Stimulated activated CD4-positive, alpha-beta T cell treated with anti-CD3 and anti-CD28 coated beads, Interleukin-1b, Interleukin-23, amount 100 ng/mL, for 48 hours (primary cell): ENCODE measurements around the gene KRTAP12-4.
"Not testable (repeated sequence)": the region's sequence is repeated elsewhere in the genome, so short reads cannot be mapped to it uniquely, and the experiment has no call there.

ENCODE experiments used
- DNase-seq: peaks from one replicate; pipeline ENCODE4 v3.0.0-alpha.2; 2020

KRTAP12-4 gene

DNA sequence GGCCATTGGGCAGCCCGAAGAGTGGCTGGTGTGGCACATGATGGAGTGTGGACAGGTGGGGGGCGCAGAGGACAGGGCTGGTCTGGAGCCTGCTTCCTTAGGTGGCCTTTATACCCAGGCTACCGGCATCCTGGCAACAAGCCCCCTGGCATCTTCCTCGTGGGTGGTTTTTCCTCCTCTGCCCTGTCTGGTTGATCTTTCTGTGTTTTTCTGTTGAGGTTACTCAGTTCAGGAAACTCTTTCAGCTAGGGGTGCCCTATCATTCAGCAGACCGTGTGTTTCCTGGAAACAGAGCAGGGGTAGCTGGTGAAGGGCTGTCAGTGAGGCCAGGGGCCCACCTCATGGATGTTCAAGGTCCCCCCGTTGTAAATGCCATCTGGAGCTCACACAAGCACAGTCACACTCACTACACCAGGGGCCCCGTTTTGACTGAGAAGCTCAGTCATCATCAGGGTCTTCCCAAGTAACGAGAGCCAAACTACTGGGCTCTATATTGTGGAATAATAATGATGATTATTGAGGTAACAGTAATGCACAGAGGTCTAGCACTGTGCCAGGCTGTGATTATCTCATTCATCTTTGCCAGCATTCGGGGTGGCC, at the start of gene KRTAP12-4:
Gene KRTAP12-4 (minus strand): TSS at position 84 of the 600 bp plus-strand sequence. CDS start 45 bp downstream, at position 39.
- DNase-seq: no peak

DNA sequence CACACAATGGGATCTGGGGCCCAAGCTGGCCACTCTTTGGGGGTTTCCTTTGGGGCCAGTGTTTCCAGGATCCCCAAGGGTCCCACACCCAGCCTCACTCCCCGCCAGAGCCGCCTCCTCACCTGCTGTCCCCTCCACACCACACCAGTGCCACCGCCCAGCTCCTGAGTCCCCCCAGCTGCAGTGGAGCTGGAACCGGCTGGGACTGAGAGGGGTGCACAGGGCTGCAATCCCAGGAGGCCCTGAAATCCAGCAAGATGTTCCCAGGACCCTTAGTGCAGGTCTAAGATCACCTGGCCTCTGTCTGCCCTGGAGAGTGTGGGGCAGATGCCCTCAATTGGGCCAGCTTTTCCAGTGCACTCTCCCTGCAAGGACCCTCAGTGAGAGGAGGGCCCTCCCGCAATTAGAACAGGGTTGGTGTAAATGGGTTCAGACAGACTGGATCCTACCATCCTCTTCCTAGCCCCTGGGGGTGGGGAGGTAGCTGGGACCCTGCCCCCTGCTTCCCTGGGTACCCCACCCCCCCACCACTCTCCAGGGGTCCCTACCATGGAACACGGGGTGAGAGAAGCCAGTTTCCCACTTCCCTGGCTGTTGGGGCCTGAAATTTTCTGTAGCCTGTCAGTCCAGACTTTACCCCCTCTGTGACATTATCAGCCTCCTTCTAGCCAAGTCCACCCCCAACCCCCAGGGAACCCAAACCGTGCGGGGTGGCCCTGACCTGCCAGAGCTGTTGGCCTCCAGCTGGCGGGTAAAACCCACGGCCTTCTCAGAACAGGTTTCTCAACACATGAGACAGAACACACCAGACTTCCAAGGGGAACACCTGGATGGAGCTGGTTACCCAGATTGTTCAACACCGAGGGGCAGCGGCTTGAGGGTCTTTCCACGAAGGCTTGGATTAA, 49.5 kb upstream of the KRTAP12-4 start:
- DNase-seq: no peak

GRCh38 chr21:44702973-44703730, 48.7 kb upstream of the KRTAP12-4 start:
- DNase-seq: no peak

DNA sequence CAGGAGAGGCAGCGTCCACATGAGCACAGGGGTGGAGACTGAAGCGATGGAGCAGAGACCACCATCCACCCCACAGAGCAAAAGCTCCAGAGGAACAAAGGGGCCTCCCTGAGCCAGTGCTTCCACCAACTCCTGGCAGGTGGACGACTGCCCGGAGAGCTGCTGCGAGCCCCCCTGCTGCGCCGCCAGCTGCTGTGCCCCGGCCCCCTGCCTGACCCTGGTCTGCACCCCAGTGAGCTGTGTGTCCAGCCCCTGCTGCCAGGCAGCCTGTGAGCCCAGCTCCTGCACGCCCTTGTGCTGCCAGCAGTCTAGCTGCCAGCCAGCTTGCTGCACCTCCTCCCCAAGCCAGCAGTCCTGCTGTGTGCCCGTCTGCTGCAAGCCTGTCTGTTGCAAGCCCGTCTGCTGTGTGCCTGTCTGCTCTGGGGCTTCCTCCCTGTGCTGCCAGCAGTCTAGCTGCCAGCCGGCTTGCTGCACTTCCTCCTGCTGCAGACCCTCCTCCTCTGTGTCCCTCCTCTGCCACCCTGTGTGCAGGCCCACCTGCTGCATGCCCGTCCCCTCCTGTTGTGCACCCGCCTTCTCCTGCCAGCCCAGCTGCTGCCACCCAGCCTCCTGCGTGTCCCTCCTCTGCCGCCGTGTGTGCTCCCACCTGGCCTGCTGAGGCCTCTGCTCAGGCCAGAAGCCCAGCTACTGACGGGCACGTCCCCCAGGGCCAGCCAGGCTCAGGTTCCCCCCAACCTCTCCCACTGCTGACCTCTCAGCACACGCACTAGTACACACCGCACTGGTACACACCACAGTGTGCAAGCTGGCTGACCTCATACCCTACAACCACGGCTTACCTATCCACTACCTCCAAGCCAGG, 47.9 kb upstream of the KRTAP12-4 start:
- DNase-seq: no peak

GRCh38 chr21:44701541-44701940, 47.1 kb upstream of the KRTAP12-4 start:
- no peak for DNase-seq

- DNase-seq: no peak
These were observed 46.6 kb upstream of the KRTAP12-4 start for GRCh38 chr21:44701023-44701400.

DNA sequence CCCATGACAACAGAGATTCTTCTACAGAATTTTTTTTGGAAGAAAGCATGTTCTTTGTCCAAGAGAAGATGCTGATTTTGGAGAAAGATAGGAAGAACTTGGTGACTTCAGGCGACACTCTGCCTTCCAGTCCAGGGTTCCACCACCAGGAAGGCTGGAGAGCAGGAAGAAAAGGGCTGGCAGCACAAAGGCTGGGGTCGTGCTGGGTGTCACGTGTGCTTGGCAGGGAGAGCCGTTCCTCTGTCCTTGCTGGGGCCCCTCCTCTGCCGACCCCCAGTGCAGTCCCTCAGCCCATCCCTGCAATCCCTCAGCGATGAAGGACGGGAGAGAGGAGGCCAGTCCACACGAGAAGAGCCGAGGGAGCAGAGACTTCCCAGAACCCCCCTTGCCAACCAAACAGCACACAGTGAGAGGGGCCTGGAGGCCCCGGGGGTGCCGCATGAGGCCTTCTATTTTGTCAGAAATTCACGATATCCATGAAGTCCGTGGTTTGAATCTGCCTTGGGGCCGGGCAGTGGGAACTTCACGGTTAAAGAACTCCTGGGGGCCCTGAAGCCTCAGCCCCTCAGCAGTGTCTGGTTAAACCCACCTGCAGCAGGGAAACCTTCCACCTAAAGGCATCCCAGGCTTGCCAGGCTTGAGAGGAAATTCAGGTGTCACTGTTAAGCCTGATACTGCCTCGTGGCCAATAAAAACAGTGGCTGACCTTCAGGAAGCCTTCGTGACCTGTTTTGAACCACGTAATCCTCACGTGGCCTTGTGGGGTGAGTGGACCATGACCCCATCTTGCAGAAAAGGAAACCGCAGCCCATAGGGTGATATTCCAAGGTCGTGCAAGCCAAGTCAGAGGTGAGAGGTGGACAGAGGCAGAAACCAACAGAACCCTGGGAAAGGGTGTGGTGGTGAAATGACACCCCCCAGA, 45.9 kb upstream of the KRTAP12-4 start:
- no peak for DNase-seq

DNA sequence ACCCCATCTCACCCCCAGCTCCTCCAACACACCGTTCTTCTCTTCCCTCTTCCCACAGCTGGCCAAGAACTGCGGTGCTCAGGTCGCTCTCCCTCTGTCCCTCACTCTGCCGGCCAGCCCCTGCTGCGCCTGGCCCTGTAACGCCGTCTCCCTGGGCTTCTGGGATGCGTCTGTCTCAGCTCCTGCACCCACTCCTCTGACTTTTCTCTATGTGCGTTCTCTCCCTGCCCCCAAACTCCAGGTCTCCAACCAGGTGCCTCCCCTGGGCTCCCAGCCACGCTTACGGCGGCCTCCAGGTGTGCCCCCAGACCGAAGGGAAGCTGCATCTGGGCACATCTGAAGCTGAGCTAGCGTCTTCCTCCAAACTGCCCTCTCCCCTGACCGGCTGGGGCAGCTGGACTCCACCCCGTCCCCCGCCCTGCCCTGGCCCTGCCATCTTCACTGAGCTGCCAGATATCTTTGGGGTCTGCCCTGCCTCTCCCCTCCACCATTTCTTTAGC, 45.1 kb upstream of the KRTAP12-4 start:
- DNase-seq: no peak

DNA sequence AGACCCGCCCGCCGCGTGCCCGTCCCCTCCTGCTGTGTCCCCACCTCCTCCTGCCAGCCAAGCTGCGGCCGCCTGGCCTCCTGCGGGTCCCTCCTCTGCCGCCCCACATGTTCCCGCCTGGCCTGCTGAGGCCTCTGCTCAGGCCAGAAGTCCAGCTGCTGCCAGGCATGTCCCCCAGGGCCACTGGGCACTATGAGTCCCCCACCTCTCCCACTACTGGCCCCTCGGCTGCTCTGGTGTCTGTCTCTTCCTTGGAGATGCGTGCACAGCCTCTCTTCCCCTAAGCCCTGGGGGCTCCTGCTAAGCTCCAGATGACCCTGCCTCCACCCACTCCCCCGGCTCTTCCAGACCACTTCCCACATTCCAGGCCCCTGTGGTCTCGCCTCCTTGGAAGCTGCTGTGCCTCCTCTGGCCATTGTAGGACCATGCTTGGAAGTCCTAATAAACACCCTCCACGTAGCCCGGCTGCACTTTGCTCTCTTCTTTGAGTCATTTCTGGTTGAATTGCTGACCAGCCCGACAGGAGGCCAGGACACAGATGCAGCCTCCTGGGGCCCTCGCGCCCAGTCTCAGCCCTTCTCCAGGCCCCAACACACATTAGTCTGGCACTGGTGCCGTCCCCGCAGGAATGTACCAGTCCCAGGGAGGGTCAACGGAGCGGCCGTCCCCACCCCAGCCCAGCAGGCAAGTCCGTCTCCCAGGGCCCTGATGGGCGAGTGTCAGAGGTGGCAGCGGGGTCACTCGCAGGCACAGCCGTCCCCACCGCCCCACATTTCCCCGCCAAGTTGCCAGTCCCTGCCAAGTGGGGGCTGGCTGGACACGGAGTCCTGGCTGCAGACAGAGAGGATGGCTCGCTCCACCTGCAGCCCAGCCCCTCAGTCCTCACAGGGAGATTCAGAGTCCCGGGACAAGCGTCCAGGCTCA, 43.6 kb upstream of the KRTAP12-4 start:
- no peak for DNase-seq

GRCh38 chr21:44697172-44697810, 42.8 kb upstream of the KRTAP12-4 start, which contains the start of gene KRTAP10-12:
Gene KRTAP10-12, plus strand, starts transcription at chr21:44697172. Its CDS starts 30 bp downstream, at chr21:44697202.
- not testable (repeated sequence) for DNase-seq

DNA sequence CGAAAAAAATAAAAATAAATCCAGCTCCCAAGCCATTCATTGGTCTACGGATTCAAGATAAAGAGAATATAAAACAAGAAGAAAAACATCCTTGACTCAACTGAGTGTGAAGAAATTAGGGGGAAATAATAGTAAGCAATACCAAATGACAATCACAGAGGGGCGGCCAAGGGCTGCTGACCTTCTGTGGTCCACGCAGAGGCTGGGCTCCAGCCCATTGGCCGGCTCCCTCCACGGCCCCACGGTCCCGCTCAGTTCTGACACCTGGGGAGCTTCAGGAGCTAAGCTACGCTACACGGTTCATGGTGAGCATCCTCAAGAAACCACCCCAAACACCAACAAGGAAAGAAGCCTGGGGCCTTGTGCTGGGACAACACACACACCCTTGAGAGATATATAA, 42.1 kb upstream of the KRTAP12-4 start:
- no peak for DNase-seq

DNA sequence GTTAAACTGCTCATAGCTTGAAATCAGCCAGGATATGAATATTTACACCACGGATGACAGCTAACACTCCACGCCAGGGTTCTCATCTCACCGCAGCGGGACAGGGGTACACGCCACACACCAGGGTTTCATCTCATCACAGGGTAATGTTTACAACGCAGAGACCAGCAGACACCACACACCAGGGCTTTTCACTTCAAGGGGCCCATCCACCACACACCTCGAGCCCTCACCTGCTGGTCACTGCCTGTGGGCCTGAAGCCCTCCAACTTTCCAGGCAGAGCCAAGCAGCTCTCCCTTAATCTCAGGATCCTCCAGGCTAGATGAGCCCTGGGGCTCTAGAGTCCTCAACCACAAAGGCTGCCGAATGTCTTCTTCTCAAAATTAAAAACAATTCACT, 41.2 kb upstream of the KRTAP12-4 start:
- no peak for DNase-seq

DNA sequence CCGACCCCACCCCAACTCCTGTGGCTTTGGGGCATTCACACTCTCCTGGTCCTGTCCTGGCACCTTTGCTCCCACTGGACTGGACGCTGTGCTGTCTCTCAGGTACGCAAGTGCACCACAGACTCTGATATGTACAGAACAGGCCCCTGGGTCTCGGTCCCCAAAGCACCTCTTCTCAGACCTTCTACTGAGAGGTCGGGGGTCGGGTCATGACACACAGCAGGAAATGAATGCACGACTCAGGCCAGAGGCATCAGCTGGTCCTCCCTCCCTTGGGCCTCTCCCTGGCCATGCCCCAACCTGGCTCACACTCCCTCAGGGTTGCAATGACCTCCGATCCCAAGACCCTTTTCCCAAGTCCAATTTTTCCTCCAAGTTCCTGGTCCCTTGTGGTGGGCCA, 40.7 kb upstream of the KRTAP12-4 start:
- DNase-seq: no peak

GRCh38 chr21:44694776-44695175, 40.3 kb upstream of the KRTAP12-4 start:
- no peak for DNase-seq

DNA sequence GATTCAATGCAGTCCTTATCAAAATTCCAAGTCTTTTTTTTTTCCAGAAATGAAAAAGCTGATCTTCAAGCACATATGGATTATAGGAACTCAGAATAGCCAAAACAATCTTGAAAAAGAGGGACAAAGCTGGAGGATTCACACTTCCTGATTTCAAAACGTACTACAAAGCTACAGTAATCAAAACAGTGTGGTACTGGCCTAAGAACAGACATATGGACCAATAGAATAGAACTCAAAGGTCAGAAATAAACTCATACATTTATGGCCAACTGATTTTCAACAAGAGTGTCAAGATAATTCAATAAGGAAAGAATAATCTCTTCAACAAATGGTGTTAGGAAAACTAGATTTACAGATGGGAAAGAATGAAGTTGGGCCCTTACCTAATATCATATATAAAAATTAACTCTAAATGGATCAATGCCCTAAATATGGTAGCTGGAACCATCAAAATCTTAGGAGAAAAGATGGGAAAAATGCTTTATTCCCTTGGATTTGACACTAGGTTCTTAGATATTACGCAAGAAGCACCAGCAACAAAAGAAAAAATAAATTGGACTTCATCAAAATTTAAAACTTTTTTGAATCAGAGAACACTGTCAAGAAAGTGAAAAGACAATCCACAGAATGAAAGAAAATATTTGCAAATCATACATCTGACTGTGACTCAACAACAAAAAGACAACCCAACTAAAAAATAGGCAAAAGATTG, 38.5 kb upstream of the KRTAP12-4 start:
- no peak for DNase-seq

DNA sequence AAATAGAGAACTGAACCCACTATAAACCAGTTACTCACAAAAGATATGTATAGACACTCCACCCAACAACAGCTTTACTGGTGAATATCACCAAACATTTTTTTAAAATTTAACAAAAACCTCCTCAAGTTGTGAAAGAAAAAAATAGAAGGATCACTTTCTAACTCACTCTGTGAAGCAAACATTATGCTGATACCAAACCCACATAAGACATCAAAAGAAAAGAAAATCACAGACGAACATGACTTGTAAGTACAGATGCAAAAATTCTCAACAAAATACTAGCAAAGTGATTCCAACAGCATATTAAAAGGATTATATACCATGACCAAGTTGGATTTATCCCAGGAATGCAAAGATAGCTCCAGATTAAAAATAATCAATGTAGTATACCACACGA, 37.2 kb upstream of the KRTAP12-4 start:
- no peak for DNase-seq

GRCh38 chr21:44689740-44690139, 35.3 kb upstream of the KRTAP12-4 start:
- DNase-seq: not testable (repeated sequence)

GRCh38 chr21:44687671-44688070, 33.2 kb upstream of the KRTAP12-4 start:
- no peak for DNase-seq
